BE2C (cell line): ENCODE results near the gene AMBRA1.

Experiments
- DNase-seq: peaks from one replicate; pipeline ENCODE4 v3.0.0-alpha.2; 2020
- H3K27me3 ChIP-seq: fragments of 250-450 bp; sonication (Bioruptor Pico); 2 replicates; pipeline ENCODE4 v1.5.1; 2020; ENCODE audit warnings: mild to moderate bottlenecking
- H3K36me3 ChIP-seq: fragments of 250-450 bp; sonication (Bioruptor Pico); 2 replicates; pipeline ENCODE4 v1.5.1; 2020; ENCODE audit warnings: mild to moderate bottlenecking
- H3K4me1 ChIP-seq: fragments of 250-450 bp; sonication (Bioruptor Pico); 2 replicates; pipeline ENCODE4 v1.5.1; 2020
- H3K4me3 ChIP-seq: 2 replicates; pipeline ENCODE4 v1.5.1; 2011; ENCODE audit warnings: low read depth, low read length
- H3K9me3 ChIP-seq: fragments of 250-450 bp; sonication (Bioruptor Pico); 2 replicates; pipeline ENCODE4 v1.5.1; 2020
- CTCF ChIP-seq: IDR thresholded peaks from 2 replicates; pipeline ENCODE4 v1.5.1; 2012; ENCODE audit warnings: mild to moderate bottlenecking, low read depth, low read length

Gene AMBRA1

DNA sequence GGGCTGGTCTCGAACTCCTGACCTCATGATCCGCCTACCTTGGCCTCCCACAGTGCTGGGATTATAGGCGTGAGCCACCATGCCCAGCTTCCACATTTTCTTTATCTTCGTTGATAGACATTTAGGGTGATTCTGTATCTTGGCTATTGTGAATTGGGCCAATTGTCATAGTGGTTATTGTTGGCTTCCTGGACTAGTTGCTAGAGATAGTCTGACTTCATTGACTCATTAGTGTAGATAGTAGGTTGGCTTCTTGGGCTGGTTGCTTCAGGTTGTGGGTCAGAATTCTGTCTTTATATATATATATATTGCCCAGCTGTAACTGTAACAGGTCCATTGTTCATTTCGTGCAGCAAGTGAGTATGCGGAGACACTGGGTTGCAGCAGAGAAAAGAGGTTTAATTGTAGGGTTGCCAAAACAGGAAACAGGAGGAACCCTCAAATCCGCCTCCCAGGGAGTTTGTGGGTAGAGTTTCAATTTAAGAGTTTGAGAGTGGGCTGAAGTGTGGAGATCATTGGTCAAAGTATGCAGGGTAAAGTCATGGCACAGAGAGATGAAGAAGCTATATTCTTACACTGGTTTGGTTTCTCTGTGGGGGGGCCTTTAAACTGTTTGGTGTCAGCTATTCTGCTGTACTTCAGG, 45.5 kb upstream of the AMBRA1 start:
- no peak for DNase-seq
- no peak overlapping the region for H3K4me3 ChIP-seq
- no peaks in the 10 kb centered on the region for H3K9me3 ChIP-seq
- no peaks in the 10 kb centered on the region for H3K4me1 ChIP-seq
- H3K27me3 ChIP-seq: no peaks in the 10 kb centered on the region
- TF ChIP-seq CTCF: no peak
- H3K36me3 ChIP-seq: no peaks in the 10 kb centered on the region

GRCh38 chr11:46637546-46637945, 43.7 kb upstream of the AMBRA1 start:
- no peak for DNase-seq

GRCh38 chr11:46635557-46636139, 41.8 kb upstream of the AMBRA1 start:
- no peak for TF ChIP-seq CTCF
- H3K36me3 ChIP-seq: no peaks in the 10 kb centered on the region
- H3K9me3 ChIP-seq: no peaks in the 10 kb centered on the region
- H3K4me3 ChIP-seq: no peak overlapping the region
- H3K4me1 ChIP-seq: no peaks in the 10 kb centered on the region
- H3K27me3 ChIP-seq: no peaks in the 10 kb centered on the region
- DNase-seq: no peak

More at GRCh38 chr11:46637546-46637945, 43.7 kb upstream of the AMBRA1 start:
- H3K9me3 ChIP-seq: no peaks in the 10 kb centered on the region
- H3K4me1 ChIP-seq: no peaks in the 10 kb centered on the region
- no peak overlapping the region for H3K4me3 ChIP-seq
- H3K27me3 ChIP-seq: no peaks in the 10 kb centered on the region
- TF ChIP-seq CTCF: no peak
- no peaks in the 10 kb centered on the region for H3K36me3 ChIP-seq

- no peaks in the 10 kb centered on the region for H3K27me3 ChIP-seq
- H3K36me3 ChIP-seq: no peaks in the 10 kb centered on the region
- no peak overlapping the region for H3K4me3 ChIP-seq
- H3K9me3 ChIP-seq: no peaks in the 10 kb centered on the region
- TF ChIP-seq CTCF: no peak
- H3K4me1 ChIP-seq: no peaks in the 10 kb centered on the region
- DNase-seq: no peak
Measured at GRCh38 chr11:46633291-46634217, 39.7 kb upstream of the AMBRA1 start.

- H3K9me3 ChIP-seq: no peaks in the 10 kb centered on the region
- H3K4me1 ChIP-seq: no peaks in the 10 kb centered on the region
- TF ChIP-seq CTCF: no peak
- no peaks in the 10 kb centered on the region for H3K27me3 ChIP-seq
- no peak overlapping the region for H3K4me3 ChIP-seq
- H3K36me3 ChIP-seq: no peaks in the 10 kb centered on the region
- DNase-seq: no peak
Measured at GRCh38 chr11:46632502-46632901, 38.7 kb upstream of the AMBRA1 start.
